Thyroid gland (tissue), 4 donors: ENCODE measurements around the gene GTPBP1.

Source experiments
- POLR2A ChIP-seq, 2 donors: fragments of 450-650 bp; IDR thresholded peaks; one replicate each; pipeline ENCODE4 v1.6.1; 2017; ENCODE audit warnings: antibody characterized with exemption in 2 of 2, mild to moderate bottlenecking in 2 of 2, moderate library complexity in 1 of 2
- TF ChIP-seq, protein P1 (sequence below), 6 experiments: fragments of 200-600 bp in 3 of 6; fragments of 450-650 bp in 3 of 6; sonication (generic) in 3 of 6; IDR thresholded peaks; one replicate each; pipeline ENCODE4 v1.5.1; 2016 to 2019; ENCODE audit warnings: antibody characterized with exemption in 6 of 6, mild to moderate bottlenecking in 2 of 6, inconsistent platforms in 1 of 6, moderate library complexity in 1 of 6

DNA sequence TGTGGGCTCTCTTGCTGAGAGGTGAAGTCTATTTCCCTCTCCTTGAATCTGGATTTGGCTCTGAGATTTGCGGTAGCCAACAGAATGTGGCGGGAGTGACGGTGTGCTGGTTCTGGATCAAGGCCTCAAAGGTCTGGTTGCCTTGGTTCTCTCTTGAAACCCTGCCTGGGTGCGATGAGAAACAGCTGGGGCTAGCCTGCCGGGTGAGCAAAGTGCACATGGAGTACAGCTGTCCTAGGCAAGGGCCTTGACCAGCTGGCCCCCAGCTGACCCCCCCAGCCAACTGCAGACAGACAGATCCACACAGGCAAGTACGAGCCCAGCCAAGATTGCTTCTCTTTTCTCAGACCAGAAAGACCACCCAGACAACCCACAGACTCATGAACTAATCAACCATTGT is 39.2 kb downstream of the GTPBP1 start:
- TF ChIP-seq, protein P1, sequence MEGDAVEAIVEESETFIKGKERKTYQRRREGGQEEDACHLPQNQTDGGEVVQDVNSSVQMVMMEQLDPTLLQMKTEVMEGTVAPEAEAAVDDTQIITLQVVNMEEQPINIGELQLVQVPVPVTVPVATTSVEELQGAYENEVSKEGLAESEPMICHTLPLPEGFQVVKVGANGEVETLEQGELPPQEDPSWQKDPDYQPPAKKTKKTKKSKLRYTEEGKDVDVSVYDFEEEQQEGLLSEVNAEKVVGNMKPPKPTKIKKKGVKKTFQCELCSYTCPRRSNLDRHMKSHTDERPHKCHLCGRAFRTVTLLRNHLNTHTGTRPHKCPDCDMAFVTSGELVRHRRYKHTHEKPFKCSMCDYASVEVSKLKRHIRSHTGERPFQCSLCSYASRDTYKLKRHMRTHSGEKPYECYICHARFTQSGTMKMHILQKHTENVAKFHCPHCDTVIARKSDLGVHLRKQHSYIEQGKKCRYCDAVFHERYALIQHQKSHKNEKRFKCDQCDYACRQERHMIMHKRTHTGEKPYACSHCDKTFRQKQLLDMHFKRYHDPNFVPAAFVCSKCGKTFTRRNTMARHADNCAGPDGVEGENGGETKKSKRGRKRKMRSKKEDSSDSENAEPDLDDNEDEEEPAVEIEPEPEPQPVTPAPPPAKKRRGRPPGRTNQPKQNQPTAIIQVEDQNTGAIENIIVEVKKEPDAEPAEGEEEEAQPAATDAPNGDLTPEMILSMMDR (IDR thresholded peaks at IDR 0.05): no peak
- TF ChIP-seq POLR2A (IDR thresholded peaks at IDR 0.05): no peak
